Retinal pigment epithelial cell (primary cell): Measurements from ENCODE around the gene TUBB6.

Experiments
- DNase-seq: peaks from one replicate; pipeline ENCODE4 v3.0.0-alpha.2; 2010; ENCODE audit warnings: low read depth
- H3K4me3 ChIP-seq: 2 replicates; pipeline ENCODE4 v1.5.1; 2011; ENCODE audit warnings: mild to moderate bottlenecking, low read length, control low read depth, moderate library complexity
- TF ChIP-seq, protein P1 (sequence below): conservative IDR thresholded peaks from 2 replicates; pipeline ENCODE4 v1.5.1; 2011; ENCODE audit warnings: low read depth, low read length, control low read depth, inconsistent platforms

TUBB6 gene

GRCh38 chr18:12283256-12283655 lies 24.8 kb upstream of the TUBB6 start:
- no peak overlapping the region for H3K4me3 ChIP-seq
- DNase-seq: no peak
- TF ChIP-seq, protein P1, sequence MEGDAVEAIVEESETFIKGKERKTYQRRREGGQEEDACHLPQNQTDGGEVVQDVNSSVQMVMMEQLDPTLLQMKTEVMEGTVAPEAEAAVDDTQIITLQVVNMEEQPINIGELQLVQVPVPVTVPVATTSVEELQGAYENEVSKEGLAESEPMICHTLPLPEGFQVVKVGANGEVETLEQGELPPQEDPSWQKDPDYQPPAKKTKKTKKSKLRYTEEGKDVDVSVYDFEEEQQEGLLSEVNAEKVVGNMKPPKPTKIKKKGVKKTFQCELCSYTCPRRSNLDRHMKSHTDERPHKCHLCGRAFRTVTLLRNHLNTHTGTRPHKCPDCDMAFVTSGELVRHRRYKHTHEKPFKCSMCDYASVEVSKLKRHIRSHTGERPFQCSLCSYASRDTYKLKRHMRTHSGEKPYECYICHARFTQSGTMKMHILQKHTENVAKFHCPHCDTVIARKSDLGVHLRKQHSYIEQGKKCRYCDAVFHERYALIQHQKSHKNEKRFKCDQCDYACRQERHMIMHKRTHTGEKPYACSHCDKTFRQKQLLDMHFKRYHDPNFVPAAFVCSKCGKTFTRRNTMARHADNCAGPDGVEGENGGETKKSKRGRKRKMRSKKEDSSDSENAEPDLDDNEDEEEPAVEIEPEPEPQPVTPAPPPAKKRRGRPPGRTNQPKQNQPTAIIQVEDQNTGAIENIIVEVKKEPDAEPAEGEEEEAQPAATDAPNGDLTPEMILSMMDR: peak; percentile 46

- H3K4me3 ChIP-seq: no peak overlapping the region
- TF ChIP-seq, protein P1: no peak
- no peak for DNase-seq
Measured at GRCh38 chr18:12283666-12284065, 24.4 kb upstream of the TUBB6 start.

DNA sequence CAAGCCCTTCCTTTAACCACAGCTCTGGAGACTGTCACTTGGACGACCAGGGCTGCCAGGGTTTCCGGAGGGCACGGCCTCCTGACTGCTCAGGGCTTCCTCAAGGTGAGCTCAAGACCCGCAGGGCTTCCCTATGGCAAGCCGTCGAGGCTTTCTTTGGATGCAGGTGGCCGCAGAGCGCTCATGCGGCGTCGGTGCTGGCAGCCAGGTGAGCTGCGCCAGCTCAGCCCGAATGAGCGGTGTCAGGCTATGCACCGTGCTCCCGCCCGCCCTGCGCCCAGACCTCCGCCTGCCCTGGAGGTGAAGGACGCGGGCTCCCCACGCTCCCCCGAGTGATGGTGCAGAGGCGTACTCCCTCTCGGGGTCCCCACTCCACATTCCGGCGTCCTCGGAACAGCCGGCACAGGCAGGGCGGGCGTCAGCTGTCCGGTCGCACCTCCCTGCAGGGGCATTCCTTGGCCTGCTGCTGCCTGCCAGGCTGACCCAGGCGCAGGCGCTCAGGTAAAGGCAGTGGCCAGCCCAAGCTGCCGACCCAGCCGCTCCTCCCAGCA lies 20.8 kb upstream of the TUBB6 start:
- DNase-seq: no peak
- H3K4me3 ChIP-seq: peak overlapping the region; percentile 57
- TF ChIP-seq, protein P1: no peak

DNA sequence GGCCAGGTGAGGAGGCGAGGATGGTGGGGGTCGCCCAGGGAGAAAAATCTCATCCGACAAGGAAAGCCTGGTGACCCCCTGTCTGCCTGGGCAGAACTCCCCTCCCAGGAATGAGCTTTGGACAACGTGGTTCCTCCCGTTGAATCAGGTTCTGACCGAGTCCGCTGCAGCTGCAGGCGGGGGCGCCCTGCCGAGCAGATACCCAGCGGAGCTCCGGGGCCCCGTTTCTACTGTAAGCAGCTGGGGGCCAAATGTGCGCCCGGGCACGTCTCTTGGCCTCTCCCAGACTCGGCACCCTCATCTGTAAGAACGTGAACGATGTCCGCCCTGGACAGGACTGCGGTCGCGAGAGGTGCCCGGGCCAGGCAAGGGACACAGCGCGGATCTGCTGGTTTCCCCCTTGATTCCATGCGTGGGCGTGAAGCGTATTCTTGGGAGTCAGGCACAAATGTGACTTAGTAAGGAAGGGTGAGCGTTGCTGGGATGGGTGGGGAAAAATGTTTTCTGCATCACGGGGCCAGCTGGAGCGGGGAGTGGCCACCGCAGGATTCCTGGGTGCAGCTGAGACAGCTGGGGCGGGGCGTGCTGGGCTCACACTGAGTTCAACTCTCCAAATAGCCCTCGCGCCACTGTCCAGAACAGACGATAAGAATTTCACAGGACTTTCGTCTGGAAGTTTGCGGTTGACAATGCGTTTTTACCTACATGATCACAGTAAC lies 20.2 kb upstream of the TUBB6 start:
- peak overlapping the region; percentile 57 for H3K4me3 ChIP-seq
- TF ChIP-seq, protein P1: no peak
- peak; percentile 92 for DNase-seq

- peak overlapping the region; percentile 57 for H3K4me3 ChIP-seq
- DNase-seq: no peak
- TF ChIP-seq, protein P1: no peak
Measured at GRCh38 chr18:12288403-12288755, 19.7 kb upstream of the TUBB6 start.

DNA sequence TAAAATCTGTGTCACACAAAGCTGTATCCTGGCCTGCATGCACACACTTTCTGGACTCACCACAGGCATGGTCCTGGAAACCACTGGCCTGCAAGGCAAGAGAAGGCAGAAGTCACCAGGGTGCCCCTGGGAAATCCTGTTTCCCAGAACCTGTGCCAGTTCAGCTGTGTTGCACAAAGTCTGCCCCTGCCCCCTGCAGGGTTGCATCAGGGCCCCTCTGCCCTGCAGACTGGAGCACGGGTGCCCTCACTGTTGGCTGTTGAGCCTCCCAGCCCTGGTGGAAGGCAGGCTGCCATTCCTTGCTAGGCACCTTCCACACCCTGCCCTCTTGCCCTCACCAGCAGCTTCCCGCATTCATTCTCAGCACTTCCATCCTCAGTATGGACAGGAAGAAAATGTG lies 18.0 kb upstream of the TUBB6 start:
- DNase-seq: no peak
- TF ChIP-seq, protein P1: no peak
- H3K4me3 ChIP-seq: no peak overlapping the region

- TF ChIP-seq, protein P1: no peak
- no peak overlapping the region for H3K4me3 ChIP-seq
- no peak for DNase-seq
Measured at GRCh38 chr18:12291161-12291560, 16.9 kb upstream of the TUBB6 start.
